Neural crest cell (in vitro differentiated cells): ENCODE results near the gene ADAMTS7. TPM values are rescaled to one million over a fixed set of nuclear protein-coding genes. Genes with fewer than 3 reads are reported as not detected.
"Not testable (repeated sequence)": the region's sequence is repeated elsewhere in the genome, so short reads cannot be mapped to it uniquely, and the experiment has no call there.

Experiments
- DNase-seq: peaks from one replicate; pipeline ENCODE4 v3.0.0; 2021; ENCODE audit warnings: low read depth, mixed read lengths, low spot score
- H3K27ac Mint-ChIP-seq: one replicate; pipeline ENCODE4 v1.8.0; 2021; ENCODE audit warnings: mild to moderate bottlenecking, mixed read lengths; ENCODE audit not compliant: unreplicated experiment
- H3K27me3 Mint-ChIP-seq: 2 replicates; pipeline ENCODE4 v1.8.0; 2021; ENCODE audit warnings: low read depth, mild to moderate bottlenecking, mixed read lengths
- H3K36me3 Mint-ChIP-seq: 2 replicates; pipeline ENCODE4 v1.8.0; 2021; ENCODE audit warnings: low read depth, mild to moderate bottlenecking, mixed read lengths
- H3K4me1 Mint-ChIP-seq: 2 replicates; pipeline ENCODE4 v1.8.0; 2021; ENCODE audit warnings: mixed read lengths
- H3K4me3 Mint-ChIP-seq: one replicate; pipeline ENCODE4 v1.8.0; 2021; ENCODE audit warnings: mild to moderate bottlenecking, mixed read lengths
- H3K9me3 Mint-ChIP-seq: 2 replicates; pipeline ENCODE4 v1.8.0; 2021; ENCODE audit warnings: mixed read lengths
- CTCF ChIP-seq: fragments of 200-600 bp; sonication (generic); conservative IDR thresholded peaks from 2 replicates; pipeline ENCODE4 v1.5.0; 2021; ENCODE audit warnings: antibody characterized with exemption, mild to moderate bottlenecking
- total RNA-seq: library from RNA; stranded (reverse); gene quantifications from 2 replicates; pipeline ENCODE4 v1.2.1, GENCODE V29; 2021

The ADAMTS7 gene
- total RNA-seq, 1 donor from 2014 or later: 68.2 TPM

DNA sequence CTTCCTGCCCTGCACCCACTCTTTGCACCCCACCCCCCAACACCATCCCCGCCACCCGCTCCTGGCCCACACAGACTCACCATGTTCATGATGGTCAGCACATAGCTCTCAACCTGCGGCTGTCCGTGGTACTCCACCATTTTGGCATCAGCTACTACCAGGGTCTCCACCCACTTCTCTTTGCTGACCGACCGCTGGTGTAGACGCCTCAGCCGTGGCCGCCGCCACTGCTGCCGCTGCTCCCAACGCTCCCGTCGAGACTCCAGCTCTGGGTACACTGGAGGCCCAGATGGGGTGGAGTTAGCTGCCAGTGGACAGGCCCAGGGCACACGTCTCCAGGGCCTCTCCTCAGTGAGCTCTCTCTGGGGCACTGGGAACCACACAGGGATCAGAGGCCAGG lies 14.8 kb downstream of the ADAMTS7 start:
- TF ChIP-seq CTCF: no peak
- no peak overlapping the region for H3K27ac Mint-ChIP-seq
- H3K4me3 Mint-ChIP-seq: no peak overlapping the region
- no peaks in the 10 kb centered on the region for H3K27me3 Mint-ChIP-seq
- H3K9me3 Mint-ChIP-seq: no peaks in the 10 kb centered on the region
- no peaks in the 10 kb centered on the region for H3K36me3 Mint-ChIP-seq
- no peaks in the 10 kb centered on the region for H3K4me1 Mint-ChIP-seq
- DNase-seq: no peak

DNA sequence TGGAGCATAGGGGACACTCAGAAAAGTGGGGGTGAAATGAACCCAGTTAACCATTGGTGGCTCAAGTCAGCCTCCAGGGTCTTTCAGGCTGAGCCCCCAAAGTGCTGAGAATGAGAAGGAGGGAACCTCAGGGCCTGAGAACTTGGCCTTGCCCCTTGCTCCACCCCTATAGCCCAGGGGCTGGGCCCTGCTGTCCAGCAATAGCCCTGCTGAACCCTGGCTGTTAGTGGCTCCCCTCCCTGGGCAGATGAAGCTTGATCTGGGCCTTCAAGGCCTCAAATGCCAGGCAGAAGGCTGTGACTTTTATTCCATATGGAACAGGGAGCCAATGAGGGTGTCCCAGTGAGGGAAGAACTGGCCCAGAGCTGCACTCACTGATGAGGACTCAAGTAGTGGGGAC lies 16.2 kb downstream of the ADAMTS7 start:
- Mint-ChIP-seq H3K9me3 (no peaks in the 10 kb centered on the region), H3K27me3 (no peaks in the 10 kb centered on the region), H3K4me1 (no peaks in the 10 kb centered on the region)

DNA sequence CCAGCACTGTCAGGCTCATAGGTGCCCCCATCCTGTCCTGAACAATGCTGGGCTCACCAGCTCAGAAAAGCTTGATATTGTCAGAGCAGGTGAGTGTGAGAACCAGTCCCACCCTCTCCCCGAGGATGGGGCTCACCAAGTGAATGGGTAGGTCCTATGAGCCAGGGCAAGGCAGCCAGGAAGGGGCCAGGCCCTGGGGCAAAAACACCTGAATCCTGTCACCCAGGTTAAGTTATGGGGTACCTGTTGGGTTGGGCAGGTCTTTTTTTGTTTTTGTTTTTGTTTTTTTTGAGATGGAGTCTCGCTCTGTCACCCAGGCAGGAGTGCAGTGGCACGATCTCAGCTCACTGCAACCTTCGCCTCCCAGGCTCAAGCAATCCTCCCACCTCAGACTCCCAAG lies 16.8 kb downstream of the ADAMTS7 start:
- not testable (repeated sequence) for H3K4me1 Mint-ChIP-seq, H3K27ac Mint-ChIP-seq, H3K9me3 Mint-ChIP-seq, H3K4me3 Mint-ChIP-seq, H3K36me3 Mint-ChIP-seq, DNase-seq, H3K27me3 Mint-ChIP-seq

More for the DNA sequence above, 16.2 kb downstream of the ADAMTS7 start:
- H3K36me3 Mint-ChIP-seq: no peaks in the 10 kb centered on the region
- no peak for TF ChIP-seq CTCF
- no peak overlapping the region for H3K27ac Mint-ChIP-seq
- no peak for DNase-seq
- H3K4me3 Mint-ChIP-seq: no peak overlapping the region

- Mint-ChIP-seq H3K27me3 (no peaks in the 10 kb centered on the region), H3K4me1 (no peaks in the 10 kb centered on the region), H3K36me3 (peaks cover 13% of the 10 kb centered on the region), H3K27ac (no peak overlapping the region), H3K9me3 (no peaks in the 10 kb centered on the region), H3K4me3 (no peak overlapping the region)
- no peak for DNase-seq
- TF ChIP-seq CTCF: no peak
Observed at GRCh38 chr15:78791357-78791756, 19.9 kb downstream of the ADAMTS7 start.

- no peak for TF ChIP-seq CTCF
- H3K9me3 Mint-ChIP-seq: no peaks in the 10 kb centered on the region
- no peak overlapping the region for H3K27ac Mint-ChIP-seq
- H3K4me1 Mint-ChIP-seq: no peaks in the 10 kb centered on the region
- H3K27me3 Mint-ChIP-seq: no peaks in the 10 kb centered on the region
- no peak for DNase-seq
- H3K36me3 Mint-ChIP-seq: peaks cover 21% of the 10 kb centered on the region
- H3K4me3 Mint-ChIP-seq: no peak overlapping the region
Observed at GRCh38 chr15:78790027-78790426, 21.2 kb downstream of the ADAMTS7 start.

DNA sequence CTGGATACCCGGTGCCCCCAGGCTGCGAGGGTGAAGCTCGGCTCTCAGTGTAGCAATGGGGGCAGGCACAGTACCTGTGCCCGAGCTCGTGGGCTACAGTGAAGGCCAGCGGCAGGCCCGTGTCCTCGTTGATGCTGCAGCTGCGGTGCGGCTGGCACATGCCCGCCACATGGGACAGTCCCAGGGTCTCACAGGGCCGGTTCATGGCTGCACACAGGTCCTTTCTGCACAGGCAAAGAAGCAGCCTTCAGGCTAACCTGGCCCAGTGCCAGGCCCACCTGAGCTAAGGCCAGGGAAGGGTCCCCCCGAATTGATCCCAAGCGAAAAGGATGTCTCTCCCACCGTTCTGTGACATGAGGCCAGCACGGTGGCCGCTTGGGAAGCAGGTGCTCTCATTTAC lies 21.6 kb downstream of the ADAMTS7 start:
- no peak for TF ChIP-seq CTCF
- peaks cover 26% of the 10 kb centered on the region for H3K36me3 Mint-ChIP-seq
- no peak for DNase-seq
- no peaks in the 10 kb centered on the region for H3K9me3 Mint-ChIP-seq
- no peak overlapping the region for H3K4me3 Mint-ChIP-seq
- H3K4me1 Mint-ChIP-seq: no peaks in the 10 kb centered on the region
- H3K27ac Mint-ChIP-seq: no peak overlapping the region
- no peaks in the 10 kb centered on the region for H3K27me3 Mint-ChIP-seq
